WTC11 (cell line): ENCODE results near the gene ADAM17.

Experiments
- CREB1 ChIP-seq: sonication (generic); formaldehyde crosslinking; IDR thresholded peaks from 2 replicates; pipeline ENCODE4 v1.8.0; 2023; ENCODE audit warnings: mild to moderate bottlenecking, missing genetic modification reagents
- ESRRA ChIP-seq: sonication (generic); formaldehyde crosslinking; IDR thresholded peaks from 2 replicates; pipeline ENCODE4 v1.8.1; 2022; ENCODE audit warnings: mild to moderate bottlenecking, missing genetic modification reagents, borderline replicate concordance
- GRHL2 ChIP-seq: fragments of 250-450 bp; sonication (Bioruptor Pico); IDR thresholded peaks from 2 replicates; pipeline ENCODE4 v1.8.0; 2022; ENCODE audit warnings: mild to moderate bottlenecking, moderate library complexity; ENCODE audit not compliant: insufficient replicate concordance, severe bottlenecking
- JAZF1 ChIP-seq: fragments of 250-450 bp; sonication (Bioruptor Pico); IDR thresholded peaks from 2 replicates; pipeline ENCODE4 v1.9.0; 2021; ENCODE audit warnings: moderate library complexity, mild to moderate bottlenecking, inconsistent platforms
- KAT7 ChIP-seq: sonication (generic); formaldehyde crosslinking; IDR thresholded peaks from 2 replicates; pipeline ENCODE4 v1.8.1; 2023; ENCODE audit warnings: missing genetic modification reagents, mild to moderate bottlenecking, borderline replicate concordance
- NR1H2 ChIP-seq: sonication (generic); formaldehyde crosslinking; IDR thresholded peaks from 2 replicates; pipeline ENCODE4 v1.9.0; 2021; ENCODE audit warnings: mild to moderate bottlenecking, moderate library complexity, missing genetic modification reagents
- SMAD3 ChIP-seq: sonication (generic); formaldehyde crosslinking; IDR thresholded peaks from 2 replicates; pipeline ENCODE4 v1.8.0; 2022; ENCODE audit warnings: missing genetic modification reagents, mild to moderate bottlenecking, borderline replicate concordance
- SP1 ChIP-seq: sonication (generic); formaldehyde crosslinking; conservative IDR thresholded peaks from 2 replicates; pipeline ENCODE4 v1.8.1; 2022; ENCODE audit warnings: missing genetic modification reagents
- TP53 ChIP-seq: sonication (generic); formaldehyde crosslinking; IDR thresholded peaks from 2 replicates; pipeline ENCODE4 v1.8.1; 2023; ENCODE audit warnings: mild to moderate bottlenecking, missing genetic modification reagents
- TF ChIP-seq, protein P1 (sequence below): fragments of 200-600 bp; IDR thresholded peaks from 2 replicates; pipeline ENCODE4 v1.8.0; 2022; ENCODE audit warnings: antibody characterized with exemption
- TF ChIP-seq, protein P2 (sequence below): sonication (generic); formaldehyde crosslinking; IDR thresholded peaks from 2 replicates; pipeline ENCODE4 v1.8.1; 2023; ENCODE audit warnings: mild to moderate bottlenecking, missing genetic modification reagents
- TF ChIP-seq, protein P3 (sequence below): sonication (generic); formaldehyde crosslinking; IDR thresholded peaks from 2 replicates; pipeline ENCODE4 v1.8.1; 2023; ENCODE audit warnings: mild to moderate bottlenecking, missing genetic modification reagents, moderate library complexity
- TF ChIP-seq, protein P4 (sequence below): sonication (generic); formaldehyde crosslinking; IDR thresholded peaks from 2 replicates; pipeline ENCODE4 v1.8.0; 2023; ENCODE audit warnings: mild to moderate bottlenecking, missing genetic modification reagents
- TF ChIP-seq, protein P5 (sequence below): sonication (generic); formaldehyde crosslinking; IDR thresholded peaks from 2 replicates; pipeline ENCODE4 v1.8.1; 2023; ENCODE audit warnings: mild to moderate bottlenecking, missing genetic modification reagents, borderline replicate concordance

DNA sequence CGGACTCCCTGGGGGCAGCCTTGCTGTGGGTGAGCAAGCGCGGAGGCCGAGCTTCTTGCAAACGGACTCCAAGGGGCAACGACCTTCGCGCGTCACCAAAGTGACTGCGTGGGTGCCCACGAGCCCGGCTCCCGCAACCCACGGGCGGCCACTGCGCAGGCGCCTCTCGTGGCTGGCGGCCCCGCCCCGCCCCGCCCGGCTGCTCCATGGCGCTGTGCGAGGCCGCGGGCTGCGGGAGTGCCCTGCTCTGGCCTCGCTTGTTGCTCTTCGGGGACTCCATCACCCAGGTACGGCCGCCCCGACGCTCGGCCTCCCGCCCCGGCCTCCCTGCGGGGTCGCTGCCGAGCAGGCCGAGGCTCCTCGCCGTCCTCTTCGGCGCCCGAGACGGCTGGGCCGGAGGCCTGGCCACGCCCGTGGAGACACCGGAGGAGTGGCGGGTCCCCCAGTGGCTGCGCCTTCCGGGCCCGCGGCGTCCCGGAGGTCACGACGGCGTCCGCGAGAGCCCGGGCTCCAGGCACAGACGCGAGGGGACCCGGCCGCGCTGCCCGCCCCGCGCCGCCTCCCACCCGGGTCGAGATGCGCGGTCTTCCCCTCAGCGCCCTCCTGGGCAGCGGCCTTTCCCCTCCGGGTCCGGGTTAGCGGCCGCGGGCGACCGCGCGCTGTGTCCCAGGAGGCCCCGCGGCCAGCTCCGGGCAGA is 81.1 kb downstream of the ADAM17 start, which contains the start of gene IAH1:
- TF ChIP-seq, protein P1, sequence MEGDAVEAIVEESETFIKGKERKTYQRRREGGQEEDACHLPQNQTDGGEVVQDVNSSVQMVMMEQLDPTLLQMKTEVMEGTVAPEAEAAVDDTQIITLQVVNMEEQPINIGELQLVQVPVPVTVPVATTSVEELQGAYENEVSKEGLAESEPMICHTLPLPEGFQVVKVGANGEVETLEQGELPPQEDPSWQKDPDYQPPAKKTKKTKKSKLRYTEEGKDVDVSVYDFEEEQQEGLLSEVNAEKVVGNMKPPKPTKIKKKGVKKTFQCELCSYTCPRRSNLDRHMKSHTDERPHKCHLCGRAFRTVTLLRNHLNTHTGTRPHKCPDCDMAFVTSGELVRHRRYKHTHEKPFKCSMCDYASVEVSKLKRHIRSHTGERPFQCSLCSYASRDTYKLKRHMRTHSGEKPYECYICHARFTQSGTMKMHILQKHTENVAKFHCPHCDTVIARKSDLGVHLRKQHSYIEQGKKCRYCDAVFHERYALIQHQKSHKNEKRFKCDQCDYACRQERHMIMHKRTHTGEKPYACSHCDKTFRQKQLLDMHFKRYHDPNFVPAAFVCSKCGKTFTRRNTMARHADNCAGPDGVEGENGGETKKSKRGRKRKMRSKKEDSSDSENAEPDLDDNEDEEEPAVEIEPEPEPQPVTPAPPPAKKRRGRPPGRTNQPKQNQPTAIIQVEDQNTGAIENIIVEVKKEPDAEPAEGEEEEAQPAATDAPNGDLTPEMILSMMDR = no peak
- no peak for TF ChIP-seq SMAD3 (CRISPR knock-in tag)
- TF ChIP-seq TP53 = no peak
- TF ChIP-seq, protein P2, sequence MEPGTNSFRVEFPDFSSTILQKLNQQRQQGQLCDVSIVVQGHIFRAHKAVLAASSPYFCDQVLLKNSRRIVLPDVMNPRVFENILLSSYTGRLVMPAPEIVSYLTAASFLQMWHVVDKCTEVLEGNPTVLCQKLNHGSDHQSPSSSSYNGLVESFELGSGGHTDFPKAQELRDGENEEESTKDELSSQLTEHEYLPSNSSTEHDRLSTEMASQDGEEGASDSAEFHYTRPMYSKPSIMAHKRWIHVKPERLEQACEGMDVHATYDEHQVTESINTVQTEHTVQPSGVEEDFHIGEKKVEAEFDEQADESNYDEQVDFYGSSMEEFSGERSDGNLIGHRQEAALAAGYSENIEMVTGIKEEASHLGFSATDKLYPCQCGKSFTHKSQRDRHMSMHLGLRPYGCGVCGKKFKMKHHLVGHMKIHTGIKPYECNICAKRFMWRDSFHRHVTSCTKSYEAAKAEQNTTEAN = no peak
- TF ChIP-seq CREB1 = no peak
- TF ChIP-seq GRHL2 (CRISPR knock-in tag) = no peak
- no peak for TF ChIP-seq KAT7
- no peak for TF ChIP-seq NR1H2 (CRISPR knock-in tag)
- no peak for TF ChIP-seq ESRRA (CRISPR knock-in tag)
- TF ChIP-seq JAZF1 (CRISPR knock-in tag) = no peak
- TF ChIP-seq, protein P3, sequence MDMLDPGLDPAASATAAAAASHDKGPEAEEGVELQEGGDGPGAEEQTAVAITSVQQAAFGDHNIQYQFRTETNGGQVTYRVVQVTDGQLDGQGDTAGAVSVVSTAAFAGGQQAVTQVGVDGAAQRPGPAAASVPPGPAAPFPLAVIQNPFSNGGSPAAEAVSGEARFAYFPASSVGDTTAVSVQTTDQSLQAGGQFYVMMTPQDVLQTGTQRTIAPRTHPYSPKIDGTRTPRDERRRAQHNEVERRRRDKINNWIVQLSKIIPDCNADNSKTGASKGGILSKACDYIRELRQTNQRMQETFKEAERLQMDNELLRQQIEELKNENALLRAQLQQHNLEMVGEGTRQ (CRISPR knock-in tag) = no peak
- TF ChIP-seq, protein P4, sequence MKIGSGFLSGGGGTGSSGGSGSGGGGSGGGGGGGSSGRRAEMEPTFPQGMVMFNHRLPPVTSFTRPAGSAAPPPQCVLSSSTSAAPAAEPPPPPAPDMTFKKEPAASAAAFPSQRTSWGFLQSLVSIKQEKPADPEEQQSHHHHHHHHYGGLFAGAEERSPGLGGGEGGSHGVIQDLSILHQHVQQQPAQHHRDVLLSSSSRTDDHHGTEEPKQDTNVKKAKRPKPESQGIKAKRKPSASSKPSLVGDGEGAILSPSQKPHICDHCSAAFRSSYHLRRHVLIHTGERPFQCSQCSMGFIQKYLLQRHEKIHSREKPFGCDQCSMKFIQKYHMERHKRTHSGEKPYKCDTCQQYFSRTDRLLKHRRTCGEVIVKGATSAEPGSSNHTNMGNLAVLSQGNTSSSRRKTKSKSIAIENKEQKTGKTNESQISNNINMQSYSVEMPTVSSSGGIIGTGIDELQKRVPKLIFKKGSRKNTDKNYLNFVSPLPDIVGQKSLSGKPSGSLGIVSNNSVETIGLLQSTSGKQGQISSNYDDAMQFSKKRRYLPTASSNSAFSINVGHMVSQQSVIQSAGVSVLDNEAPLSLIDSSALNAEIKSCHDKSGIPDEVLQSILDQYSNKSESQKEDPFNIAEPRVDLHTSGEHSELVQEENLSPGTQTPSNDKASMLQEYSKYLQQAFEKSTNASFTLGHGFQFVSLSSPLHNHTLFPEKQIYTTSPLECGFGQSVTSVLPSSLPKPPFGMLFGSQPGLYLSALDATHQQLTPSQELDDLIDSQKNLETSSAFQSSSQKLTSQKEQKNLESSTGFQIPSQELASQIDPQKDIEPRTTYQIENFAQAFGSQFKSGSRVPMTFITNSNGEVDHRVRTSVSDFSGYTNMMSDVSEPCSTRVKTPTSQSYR = no peak
- TF ChIP-seq SP1 (CRISPR knock-in tag) = no peak
- TF ChIP-seq, protein P5, sequence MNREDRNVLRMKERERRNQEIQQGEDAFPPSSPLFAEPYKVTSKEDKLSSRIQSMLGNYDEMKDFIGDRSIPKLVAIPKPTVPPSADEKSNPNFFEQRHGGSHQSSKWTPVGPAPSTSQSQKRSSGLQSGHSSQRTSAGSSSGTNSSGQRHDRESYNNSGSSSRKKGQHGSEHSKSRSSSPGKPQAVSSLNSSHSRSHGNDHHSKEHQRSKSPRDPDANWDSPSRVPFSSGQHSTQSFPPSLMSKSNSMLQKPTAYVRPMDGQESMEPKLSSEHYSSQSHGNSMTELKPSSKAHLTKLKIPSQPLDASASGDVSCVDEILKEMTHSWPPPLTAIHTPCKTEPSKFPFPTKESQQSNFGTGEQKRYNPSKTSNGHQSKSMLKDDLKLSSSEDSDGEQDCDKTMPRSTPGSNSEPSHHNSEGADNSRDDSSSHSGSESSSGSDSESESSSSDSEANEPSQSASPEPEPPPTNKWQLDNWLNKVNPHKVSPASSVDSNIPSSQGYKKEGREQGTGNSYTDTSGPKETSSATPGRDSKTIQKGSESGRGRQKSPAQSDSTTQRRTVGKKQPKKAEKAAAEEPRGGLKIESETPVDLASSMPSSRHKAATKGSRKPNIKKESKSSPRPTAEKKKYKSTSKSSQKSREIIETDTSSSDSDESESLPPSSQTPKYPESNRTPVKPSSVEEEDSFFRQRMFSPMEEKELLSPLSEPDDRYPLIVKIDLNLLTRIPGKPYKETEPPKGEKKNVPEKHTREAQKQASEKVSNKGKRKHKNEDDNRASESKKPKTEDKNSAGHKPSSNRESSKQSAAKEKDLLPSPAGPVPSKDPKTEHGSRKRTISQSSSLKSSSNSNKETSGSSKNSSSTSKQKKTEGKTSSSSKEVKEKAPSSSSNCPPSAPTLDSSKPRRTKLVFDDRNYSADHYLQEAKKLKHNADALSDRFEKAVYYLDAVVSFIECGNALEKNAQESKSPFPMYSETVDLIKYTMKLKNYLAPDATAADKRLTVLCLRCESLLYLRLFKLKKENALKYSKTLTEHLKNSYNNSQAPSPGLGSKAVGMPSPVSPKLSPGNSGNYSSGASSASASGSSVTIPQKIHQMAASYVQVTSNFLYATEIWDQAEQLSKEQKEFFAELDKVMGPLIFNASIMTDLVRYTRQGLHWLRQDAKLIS (CRISPR knock-in tag) = no peak
